GM12872 (cell line): ENCODE data around the gene MYCBP.
A peak's percentile ranks its signal among the peaks of the same experiment; 100 is the strongest.

Source experiments
- CTCF ChIP-seq: IDR thresholded peaks from 3 replicates; pipeline ENCODE4 v1.5.1; 2011; ENCODE audit warnings: low read depth, mild to moderate bottlenecking, low read length, moderate library complexity; ENCODE audit not compliant: insufficient read depth

The MYCBP gene

GRCh38 chr1:38840281-38840680 is 32.9 kb downstream of the MYCBP start:
- no peak for TF ChIP-seq CTCF

GRCh38 chr1:38839363-38839762 is 33.8 kb downstream of the MYCBP start:
- TF ChIP-seq CTCF = no peak

GRCh38 chr1:38834937-38835827 is 38.0 kb downstream of the MYCBP start:
- TF ChIP-seq CTCF = peak; percentile 76

GRCh38 chr1:38834221-38834782 is 38.8 kb downstream of the MYCBP start:
- no peak for TF ChIP-seq CTCF

GRCh38 chr1:38833146-38833545 is 40.0 kb downstream of the MYCBP start:
- no peak for TF ChIP-seq CTCF

GRCh38 chr1:38832370-38832734 is 40.8 kb downstream of the MYCBP start:
- no peak for TF ChIP-seq CTCF

- TF ChIP-seq CTCF = no peak
Measured at GRCh38 chr1:38831731-38832369, 41.3 kb downstream of the MYCBP start.
